HG03159 (cell line): ENCODE data around the gene TCN1.
"Not testable (repeated sequence)": the region's sequence is repeated elsewhere in the genome, so short reads cannot be mapped to it uniquely, and the experiment has no call there.

ENCODE experiments used
- ATAC-seq: cut with Tn5 transposase; IDR thresholded peaks from one replicate; pipeline ENCODE4 v1.9.1; 2021; ENCODE audit warnings: mild to moderate bottlenecking, moderate library complexity; ENCODE audit not compliant: unreplicated experiment

Gene TCN1

DNA sequence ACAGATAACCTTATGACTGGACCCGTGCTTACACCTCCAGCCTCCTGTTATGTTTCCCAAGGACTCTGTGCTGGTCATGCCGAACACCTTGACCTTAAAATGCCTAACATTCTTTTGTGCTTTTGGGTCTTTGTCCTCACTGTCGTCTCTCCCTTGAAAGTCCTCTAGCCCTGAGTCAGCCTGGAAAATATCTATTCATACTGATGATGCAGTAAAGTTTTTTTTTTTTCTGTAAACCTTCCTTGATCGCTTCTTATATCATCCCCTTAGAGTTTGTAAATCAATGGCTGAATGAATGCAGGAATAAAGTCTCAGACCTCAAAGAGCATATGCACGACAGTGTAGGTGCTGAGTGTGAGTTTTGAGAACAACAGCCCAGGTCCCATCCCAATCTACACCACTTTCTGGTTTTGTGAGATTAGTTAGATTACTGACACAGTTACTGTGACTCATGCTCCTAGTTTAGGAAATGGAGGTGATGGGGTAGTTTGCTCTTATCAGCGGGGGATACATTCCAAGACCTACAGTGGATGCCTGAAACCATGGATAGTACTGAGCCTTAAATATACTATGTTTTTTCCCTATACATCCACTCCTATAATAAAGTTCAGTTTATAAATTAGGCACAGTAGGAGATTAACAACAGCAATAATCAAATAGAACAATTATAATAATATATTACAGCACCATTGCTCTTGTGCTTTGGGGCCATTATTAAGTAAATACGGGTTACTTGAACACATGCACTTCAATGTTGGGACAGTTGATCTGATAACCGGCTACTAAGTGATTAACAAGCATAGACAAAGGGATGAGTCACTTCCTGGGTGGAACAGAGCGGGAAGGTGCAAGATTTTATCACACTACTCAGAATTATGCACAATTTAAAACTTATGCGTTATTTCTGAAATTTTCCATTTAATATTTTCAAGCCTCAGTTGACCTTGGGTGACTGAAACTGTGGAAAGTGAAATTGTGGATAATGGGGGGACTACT lies 8.6 kb downstream of the TCN1 start:
- ATAC-seq: no peak

DNA sequence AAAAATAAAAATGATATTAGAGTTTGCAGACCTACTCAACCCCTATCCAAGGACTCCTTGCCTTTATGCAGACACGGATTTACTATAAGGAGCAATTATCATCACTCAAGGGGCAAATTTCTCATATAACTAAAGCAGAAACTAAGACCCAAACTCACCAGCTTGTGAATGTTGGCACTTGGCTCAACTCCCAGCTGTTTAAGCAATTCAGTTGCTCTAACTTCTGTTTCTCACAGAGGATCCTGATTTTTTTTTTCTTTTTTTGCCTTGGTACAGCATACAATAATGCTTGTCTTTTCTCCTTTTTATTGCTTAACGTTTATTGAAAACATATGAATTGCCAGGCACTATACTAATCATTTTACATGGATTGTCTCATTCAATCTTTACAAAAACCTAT lies 11.4 kb downstream of the TCN1 start:
- ATAC-seq: no peak

DNA sequence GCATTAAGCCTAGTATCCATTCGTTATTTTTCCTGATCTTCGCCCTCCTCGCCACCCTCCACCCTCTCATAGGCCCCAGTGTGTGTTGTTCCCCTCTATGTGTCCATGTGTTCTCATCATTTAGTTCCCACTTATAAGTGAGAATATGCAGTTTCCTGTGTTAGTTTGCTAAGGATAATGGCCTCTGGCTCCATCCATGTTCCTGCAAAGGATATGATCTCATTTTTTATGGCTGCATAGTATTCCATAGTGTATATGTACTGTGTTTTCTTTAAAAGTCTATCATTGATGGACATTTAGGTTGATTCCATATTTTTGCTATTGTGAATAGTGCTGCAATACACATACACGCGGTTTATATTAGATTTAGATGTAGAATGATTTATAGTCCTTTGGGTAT lies 14.9 kb downstream of the TCN1 start:
- not testable (repeated sequence) for ATAC-seq

DNA sequence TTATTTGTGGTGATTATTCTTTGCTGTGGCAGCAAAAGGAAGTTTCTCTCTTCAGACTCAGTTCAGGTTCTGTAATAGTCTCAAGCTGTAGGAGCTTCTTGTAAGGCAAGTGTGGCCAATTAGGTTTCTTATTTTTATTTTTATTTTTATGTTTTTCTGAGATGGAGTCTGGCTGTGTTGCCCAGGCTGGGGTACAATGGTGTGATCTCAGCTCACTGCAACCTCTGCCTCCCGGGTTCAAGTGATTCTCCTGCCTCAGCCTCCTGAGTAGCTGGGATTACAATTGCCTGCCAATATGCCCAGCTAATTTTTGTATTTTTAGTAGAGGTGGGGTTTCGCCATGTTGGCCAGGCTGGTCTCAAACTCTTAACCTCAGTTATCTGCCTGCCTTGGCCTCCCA lies 16.7 kb downstream of the TCN1 start:
- ATAC-seq: not testable (repeated sequence)

DNA sequence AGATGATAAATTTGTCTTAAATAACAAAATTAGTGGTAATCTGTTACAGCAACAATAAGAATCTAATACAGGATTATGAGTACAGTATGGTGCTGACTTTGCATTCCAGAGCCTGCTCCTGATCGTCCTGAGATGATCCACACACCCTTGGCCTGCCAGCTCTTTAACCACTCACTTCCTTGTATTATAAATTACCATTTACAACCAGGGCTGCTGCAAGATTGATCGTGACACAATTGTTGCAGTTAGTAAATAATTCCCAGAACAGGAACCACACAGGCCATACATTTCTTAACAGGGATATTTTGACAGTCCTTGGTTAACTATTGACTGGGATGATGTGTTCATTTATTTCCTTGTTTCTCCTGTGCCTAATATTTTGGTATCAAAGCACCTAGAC lies 17.2 kb downstream of the TCN1 start:
- no peak for ATAC-seq

DNA sequence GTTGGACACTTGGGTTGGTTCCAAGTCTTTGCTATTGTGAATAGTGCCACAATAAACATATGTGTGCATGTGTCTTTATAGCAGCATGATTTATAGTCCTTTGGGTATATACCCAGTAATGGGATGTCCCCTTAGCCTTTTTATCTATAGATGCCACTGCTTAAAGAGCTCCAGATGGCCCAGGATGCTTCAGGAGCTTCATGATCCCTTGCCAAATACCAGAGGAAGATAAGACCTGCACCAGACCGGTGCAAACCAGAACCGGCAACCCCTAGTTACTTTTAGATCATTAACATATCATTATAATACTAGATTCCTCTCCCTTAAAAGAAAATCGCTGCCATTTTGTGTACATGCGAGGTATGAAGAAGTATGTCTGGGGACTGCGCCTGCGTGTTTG lies 17.8 kb downstream of the TCN1 start:
- not testable (repeated sequence) for ATAC-seq

DNA sequence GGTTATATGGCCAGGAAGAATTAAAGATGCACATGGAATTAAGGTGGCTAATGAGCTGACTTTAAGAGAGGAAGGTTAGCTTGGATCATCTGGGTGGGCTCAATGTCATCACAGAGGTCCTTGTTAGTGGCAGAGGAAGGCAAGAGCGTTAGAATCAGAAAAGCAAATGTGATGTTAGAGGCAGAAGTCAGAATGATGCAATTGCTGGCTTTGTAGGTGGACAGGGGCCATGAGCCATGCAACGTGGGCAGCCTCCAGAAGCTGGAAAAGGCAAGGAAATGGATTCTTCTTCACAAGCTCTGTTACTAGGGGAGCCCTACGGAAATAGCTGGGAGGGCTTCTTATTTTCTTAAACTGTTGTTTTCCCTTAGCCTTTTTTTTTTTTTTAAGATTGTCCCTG lies 18.7 kb downstream of the TCN1 start:
- ATAC-seq: no peak

DNA sequence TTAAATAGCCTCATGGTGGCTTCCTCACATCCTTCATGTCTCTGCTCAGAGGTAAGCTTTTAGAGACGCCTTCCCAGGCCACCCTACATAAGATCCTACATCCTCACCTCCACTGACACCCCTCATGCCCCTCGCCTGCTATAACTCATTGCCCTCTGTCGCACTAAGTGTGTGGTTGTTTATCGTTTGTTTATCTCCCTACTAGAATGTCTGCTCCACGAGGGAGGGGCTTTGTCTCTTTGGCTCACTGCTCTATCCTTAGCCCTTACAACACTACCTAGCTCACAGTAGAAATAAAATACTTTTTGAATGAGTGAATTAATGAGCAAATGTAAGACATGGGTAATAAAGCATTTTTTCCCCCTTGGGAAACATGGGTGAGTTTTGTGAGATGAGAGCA lies 19.7 kb downstream of the TCN1 start:
- no peak for ATAC-seq

DNA sequence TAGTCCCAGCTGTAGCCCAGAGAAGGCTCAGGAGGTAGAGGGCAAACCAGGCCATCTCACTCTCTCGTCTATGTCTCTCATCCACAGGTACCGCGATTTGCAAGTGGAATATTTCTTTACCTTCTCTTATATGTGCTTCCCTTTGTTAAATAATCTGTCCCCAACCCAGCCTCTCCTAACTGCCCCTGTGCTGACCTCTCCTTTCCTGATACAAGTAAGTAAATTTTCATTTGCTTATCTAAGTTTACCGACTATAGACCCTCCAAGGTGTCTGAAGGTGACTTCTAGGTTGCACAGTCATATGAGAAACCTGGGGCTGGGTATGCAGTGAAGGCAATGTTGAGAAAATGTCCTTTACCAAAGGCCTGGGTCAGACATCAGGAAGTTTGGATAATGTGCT lies 20.9 kb downstream of the TCN1 start, which contains the start of gene CBLIF:
TSS of gene CBLIF (minus strand) at position 101 of the 400 bp plus-strand sequence. CDS start at position 55, 46 bp downstream.
- no peak for ATAC-seq

DNA sequence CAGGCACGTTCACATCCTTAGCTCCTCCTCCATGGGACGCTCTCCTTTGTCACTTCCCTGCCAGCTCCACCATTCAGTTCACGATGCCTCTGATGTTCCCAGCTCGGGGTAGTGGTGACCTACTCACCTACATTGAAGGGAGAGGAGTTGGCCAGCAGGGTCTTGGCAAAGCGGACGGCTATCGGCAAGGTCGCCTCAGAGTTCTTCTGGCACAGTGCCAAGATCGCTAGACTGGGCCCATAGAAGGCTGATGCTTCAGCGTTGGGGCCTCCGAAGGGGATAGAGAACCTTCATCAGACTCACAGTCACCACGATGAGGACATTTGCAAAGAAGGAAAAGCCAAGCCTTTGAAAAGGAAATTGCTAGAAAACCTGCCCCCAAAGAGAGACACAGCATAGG lies 24.0 kb downstream of the TCN1 start:
- no peak for ATAC-seq

DNA sequence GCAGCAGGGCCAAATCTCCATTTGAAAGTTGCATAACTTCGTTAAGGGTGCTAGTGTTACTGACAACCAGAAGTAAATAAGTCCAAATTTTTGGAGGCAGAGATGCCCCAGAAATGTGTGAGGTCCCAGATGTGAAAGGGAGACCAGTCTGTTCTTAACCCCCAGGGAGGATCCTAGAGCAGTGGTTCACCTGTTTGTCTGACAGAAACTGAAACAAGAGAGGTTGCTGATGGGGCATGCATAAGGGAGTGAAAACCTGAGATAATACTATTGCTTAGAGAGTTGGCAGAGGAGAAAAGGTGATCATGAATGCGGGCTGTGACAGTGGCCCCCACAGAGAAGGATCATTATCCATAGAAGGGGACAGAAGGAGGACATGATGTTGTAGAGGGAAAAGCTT lies 24.8 kb downstream of the TCN1 start:
- ATAC-seq: no peak

DNA sequence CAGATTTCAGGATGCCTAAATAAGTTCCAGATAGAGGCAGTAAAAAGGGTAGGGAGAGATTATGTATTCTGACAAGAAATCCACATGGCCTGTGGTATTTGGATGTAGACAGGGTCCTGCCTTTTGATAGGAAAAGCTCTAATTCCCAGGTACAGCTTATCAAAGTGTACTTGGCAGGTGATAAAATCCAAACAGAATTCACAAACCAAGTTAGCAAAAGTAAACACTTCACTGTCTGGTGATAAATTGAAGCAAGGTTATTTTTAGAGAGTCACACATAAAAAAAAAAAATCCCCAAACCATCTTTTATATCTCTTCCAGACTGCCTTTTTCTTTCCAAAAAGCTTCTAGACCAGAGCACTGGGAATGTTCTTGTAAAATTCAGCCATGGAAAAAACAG lies 26.7 kb downstream of the TCN1 start:
- no peak for ATAC-seq

DNA sequence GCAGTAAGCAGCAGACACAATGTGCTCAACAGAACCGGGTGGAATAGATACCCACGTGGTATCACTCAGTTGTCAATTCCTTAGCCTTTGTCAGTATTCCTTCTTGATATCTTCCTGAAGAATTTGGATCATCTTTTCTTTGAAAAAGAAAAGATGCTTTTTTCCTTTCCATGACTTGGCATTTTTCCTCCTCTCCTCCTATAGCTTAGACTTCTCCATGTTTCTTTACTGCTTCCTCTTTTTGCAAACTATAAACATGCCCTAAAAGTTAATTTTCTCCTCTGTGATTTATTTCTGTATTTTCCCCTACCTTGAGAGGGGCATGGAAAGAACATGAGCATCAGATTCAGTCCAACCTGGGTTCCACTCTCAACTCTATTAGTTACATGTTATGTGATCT lies 32.7 kb downstream of the TCN1 start:
- ATAC-seq: no peak

DNA sequence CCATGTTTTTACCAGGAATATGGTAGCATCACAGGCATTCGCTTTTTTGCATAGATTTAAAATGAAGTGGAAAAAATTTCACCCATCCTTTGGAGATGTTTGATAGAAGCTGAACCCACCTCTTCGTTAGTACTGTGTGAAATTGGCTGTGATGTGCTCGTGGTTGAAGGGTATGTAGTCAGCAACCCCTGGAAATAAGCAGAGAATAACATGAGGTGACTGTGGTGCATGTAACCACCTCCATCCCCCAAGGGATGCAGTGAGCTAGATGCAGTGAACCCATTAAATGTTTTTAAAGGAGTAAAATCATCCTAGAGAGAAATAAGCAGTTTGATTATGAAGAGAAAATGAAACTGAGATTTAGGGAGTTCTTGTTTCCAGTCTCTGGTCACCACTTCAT lies 36.9 kb downstream of the TCN1 start:
- no peak for ATAC-seq

DNA sequence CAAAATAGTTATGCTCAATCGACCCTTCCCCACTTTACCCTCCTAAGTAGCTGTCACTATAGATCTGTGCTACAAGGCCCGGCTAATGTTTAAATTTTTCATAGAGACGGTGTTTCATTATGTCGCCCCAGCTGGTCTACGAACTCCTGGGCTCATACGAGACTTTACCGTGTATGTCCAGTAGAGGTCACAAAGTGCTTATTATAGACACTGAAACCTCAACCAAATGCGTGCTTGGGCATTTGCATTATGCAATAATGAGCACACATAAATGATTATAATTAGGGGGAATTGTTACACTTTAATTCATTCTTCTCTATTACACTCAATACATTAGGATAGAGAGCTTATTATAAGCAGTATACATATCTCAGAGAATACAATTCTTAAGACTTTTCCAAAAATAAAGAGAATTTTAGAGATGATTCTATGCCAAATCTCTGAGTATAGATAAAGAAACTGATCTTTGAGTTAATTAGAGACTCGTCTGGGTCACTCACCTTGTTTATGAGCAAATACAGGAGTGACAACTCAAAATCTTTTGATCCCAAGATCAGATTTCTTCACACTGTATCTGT lies 43.2 kb downstream of the TCN1 start:
- peak; percentile 89 for ATAC-seq

DNA sequence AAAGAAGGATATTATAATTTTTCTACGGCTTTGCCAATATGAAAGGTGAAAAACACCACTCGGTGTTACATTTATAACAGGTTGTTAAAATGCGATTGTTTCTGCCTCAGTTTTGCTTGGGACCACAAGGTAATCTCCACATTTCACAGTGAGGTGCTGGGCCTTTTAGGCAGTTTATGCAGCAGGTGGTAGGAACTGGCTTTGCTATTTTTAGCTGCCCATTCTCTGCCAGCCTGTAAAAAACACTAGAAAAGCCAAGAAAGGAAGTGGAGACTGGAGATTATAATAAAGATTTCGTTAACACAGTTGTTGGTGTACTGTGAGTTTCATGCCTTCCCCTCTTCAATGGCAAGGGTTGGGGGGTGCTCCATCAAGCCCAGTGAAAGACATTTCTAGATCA lies 47.7 kb downstream of the TCN1 start:
- no peak for ATAC-seq

DNA sequence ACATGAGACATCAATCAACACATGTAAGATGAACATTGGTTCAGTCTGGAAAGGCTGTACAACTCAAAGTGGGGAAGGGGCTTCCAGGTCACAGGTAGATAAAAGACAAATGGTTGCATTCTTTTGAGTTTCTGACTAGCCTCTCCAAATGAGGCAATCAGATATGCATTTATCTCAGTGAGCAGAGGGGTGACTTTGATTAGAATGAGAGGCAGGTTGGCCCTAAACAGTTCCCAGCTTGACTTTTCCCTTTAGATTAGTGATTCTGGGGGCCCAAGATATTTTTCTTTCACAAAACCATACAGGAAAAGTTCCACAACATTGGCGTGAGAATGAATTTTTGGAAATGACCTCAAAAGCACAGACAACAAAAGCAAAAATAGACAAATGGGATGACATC lies 49.9 kb downstream of the TCN1 start:
- not testable (repeated sequence) for ATAC-seq

DNA sequence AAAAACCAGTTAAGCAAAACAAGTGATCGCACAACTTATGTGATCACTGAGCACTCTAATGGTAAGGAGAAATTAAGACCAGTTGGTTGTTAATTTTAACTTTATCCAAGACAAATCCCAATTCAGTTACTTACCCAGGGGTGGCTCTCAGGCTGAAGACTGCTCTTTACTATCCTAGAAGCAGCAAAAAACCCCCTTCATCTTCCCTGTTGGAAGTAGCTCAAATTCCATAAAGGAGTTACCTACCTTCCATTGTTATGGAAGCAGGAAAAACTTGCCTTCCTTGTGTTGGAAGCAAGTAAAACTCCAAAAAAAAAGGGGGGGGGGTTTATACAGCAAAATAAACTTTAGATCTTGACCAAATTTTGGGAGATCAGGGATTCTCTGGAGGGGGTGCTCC lies 50.5 kb downstream of the TCN1 start:
- no peak for ATAC-seq

DNA sequence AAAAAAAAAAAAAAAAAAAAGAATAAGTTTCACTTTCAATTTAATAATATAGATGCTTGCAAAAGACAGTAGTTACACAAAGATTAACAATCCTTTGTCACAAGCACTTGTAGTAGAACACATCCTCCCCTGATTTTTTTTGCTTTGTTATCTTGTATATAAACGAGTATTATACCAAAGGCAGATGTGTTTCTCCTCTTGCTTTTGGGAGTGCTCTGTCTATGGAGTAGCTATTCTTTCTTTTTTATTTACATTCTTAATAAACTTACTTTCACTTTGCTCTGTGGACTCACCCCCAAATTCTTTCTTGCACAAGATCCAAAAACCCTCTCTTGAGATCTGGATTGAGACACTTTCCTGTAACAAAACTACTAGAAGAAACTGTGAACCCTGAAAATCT lies 52.3 kb downstream of the TCN1 start:
- ATAC-seq: no peak

DNA sequence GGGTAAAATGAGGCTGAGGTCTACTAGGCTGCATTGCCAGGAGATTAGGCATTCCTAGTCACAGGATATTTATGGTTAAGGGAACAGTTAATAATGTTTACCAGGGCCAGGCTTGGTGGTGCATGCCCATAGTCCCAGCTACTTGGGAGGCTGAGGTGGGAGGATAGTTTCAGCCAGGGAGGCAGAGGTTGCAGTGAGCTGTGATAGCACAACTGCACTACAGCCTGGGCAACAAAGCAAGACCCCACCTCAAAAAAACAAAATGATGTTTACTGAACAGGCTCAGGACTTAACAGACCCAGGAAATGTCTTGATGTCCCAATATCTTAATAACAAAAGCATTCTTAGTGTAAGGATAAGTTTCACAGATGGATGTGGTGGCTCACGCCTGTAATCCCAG lies 52.9 kb downstream of the TCN1 start:
- ATAC-seq: no peak

DNA sequence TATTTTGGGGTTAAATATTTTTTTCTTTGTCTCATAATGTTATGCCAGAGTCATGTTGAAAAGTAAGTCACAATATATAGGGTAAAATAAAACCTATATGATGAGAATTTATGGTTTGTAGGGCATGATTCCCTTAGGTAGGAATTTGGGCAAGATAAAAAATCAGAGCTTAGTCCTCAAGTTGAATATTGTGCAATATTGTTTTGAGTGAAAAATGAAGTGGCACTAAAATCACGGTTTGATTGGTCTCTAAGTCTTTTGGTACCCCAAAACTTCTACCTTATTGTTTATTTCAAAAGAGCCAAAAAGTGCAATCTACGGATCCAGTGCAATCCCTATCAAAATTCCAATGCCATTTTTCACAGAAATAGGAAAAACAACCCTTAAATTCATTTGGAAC lies 54.1 kb downstream of the TCN1 start:
- ATAC-seq: no peak

DNA sequence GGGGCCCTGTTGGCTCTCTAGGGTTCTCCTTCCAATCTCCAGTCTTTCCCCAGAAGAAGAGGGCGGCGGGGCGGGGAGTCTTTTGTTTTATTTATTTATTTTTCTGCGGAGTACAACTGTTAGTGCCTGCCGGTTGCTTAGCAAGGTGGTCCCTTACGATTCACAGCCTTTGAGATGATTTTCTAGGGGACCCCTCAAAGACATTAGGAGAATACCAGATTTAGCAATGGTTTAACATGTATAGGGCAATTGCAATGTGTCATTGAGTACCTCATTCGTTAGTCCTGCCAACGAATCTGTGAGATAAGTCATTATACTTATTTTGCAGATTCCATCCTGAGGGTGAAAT lies 55.4 kb downstream of the TCN1 start:
- no peak for ATAC-seq
